Panc1 (cell line): Measurements from ENCODE around the gene DCHS1.

Experiments used
- REST ChIP-seq, 2 experiments: IDR thresholded peaks; 2 replicates each; pipeline ENCODE4 v1.6.1; 2011 to 2012; ENCODE audit warnings: low read depth in 2 of 2, control low read depth in 1 of 2, low read length in 1 of 2, mild to moderate bottlenecking in 1 of 2, moderate library complexity in 1 of 2; ENCODE audit not compliant: insufficient read depth in 1 of 2
- TF ChIP-seq, protein P1 (sequence below): fragments of 450-650 bp; IDR thresholded peaks from 2 replicates; pipeline ENCODE4 v1.5.1; 2017; ENCODE audit warnings: mild to moderate bottlenecking

DNA sequence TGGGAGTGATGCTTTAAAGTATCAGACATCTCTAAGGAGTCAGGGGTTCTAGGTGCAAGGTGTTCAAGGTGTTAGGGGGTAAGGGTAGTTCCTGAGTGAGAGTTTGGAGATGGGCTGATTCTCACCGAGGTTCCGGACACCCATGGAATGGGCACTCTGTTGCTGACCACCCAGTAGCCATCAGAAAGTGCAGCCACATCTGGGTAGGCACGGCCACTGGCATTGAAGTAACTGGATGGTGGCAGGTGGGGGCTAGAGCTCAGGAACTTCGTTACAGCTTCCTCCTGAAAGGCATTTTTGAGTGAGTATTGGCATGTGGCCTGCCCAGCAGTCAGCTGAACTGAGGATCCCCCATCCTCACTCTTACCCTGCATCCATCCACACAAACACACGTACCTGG is 40.6 kb downstream of the DCHS1 start:
- TF ChIP-seq, protein P1, sequence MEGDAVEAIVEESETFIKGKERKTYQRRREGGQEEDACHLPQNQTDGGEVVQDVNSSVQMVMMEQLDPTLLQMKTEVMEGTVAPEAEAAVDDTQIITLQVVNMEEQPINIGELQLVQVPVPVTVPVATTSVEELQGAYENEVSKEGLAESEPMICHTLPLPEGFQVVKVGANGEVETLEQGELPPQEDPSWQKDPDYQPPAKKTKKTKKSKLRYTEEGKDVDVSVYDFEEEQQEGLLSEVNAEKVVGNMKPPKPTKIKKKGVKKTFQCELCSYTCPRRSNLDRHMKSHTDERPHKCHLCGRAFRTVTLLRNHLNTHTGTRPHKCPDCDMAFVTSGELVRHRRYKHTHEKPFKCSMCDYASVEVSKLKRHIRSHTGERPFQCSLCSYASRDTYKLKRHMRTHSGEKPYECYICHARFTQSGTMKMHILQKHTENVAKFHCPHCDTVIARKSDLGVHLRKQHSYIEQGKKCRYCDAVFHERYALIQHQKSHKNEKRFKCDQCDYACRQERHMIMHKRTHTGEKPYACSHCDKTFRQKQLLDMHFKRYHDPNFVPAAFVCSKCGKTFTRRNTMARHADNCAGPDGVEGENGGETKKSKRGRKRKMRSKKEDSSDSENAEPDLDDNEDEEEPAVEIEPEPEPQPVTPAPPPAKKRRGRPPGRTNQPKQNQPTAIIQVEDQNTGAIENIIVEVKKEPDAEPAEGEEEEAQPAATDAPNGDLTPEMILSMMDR = no peak
- TF ChIP-seq REST (IDR thresholded peaks at IDR 0.05; ENCODE audit: insufficient read depth in 1 of 2, low read depth in 2 of 2, low read length in 1 of 2) = no peak
